Limb (tissue), 2 donors: ENCODE data around the gene LRIT3.
"Not testable (repeated sequence)": the region's sequence is repeated elsewhere in the genome, so short reads cannot be mapped to it uniquely, and the experiment has no call there.

Source experiments
- DNase-seq, 2 donors: peaks; one replicate each; pipeline ENCODE4 v3.0.0-alpha.2; 2016; ENCODE audit errors: extremely low spot score in 2 of 2

Gene LRIT3

DNA sequence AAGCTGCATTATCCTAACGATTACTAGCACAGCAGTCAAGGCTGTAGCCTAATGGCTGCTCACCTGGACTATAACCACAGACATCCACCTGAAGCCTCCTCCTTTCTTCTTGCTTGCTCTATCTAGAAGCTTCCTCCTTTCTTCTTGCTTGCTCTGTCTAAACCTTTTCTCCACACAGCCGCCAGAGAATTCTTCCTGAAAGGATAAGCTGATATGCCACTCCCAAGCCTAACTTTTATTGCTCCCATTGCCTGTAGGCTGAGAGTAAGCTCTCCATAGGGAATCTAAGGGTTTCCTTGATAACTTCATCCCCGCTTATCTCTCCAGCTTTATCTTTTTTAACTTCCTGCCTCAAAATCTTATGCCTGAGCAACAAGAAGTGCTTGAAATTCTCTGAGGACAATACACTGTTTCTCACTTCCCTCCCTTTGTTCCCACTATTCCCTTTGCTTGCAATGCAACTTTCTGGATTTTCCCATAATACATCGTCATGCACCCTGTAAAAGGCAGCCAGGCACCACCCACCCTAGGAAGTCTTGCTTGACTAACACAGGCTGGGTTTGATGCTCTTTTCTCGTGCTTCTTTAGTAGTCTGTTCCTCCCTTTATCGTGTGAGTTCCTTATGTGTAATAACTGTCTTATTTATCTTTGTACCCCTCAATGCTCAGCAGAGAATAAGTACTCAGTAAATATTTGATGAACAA, 1.4 kb upstream of the LRIT3 start:
- no peak for DNase-seq

GRCh38 chr4:109848501-109848900, 594 bp downstream of the LRIT3 start:
- DNase-seq: no peak

GRCh38 chr4:109850601-109851000, 2.7 kb downstream of the LRIT3 start:
- DNase-seq: no peak

GRCh38 chr4:109859426-109860300, 11.8 kb downstream of the LRIT3 start:
- not testable (repeated sequence) for DNase-seq

DNA sequence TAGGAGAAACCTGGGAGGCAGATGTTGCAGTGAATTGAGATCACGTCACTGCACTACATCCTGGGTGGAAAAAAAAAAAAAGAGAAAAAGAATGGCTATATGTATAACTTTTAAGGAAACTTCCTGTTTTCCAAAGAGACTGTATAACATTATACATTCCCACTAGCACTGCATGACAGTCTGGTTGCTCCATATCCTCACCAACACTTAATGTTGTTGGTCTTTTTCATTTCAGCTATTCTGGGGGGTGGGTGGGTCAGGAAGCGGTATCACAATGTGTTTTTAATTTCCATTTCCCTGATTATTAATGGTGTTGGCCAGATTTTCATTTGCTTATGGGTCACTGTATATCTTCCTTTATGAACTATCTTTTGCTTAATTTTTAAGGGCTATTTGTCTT, 13.4 kb downstream of the LRIT3 start:
- DNase-seq: no peak

- no peak for DNase-seq
Observed at GRCh38 chr4:109861916-109862511, 14.1 kb downstream of the LRIT3 start.

GRCh38 chr4:109864134-109864533, 16.2 kb downstream of the LRIT3 start:
- DNase-seq: no peak

GRCh38 chr4:109870061-109870460, 22.2 kb downstream of the LRIT3 start:
- no peak for DNase-seq

DNA sequence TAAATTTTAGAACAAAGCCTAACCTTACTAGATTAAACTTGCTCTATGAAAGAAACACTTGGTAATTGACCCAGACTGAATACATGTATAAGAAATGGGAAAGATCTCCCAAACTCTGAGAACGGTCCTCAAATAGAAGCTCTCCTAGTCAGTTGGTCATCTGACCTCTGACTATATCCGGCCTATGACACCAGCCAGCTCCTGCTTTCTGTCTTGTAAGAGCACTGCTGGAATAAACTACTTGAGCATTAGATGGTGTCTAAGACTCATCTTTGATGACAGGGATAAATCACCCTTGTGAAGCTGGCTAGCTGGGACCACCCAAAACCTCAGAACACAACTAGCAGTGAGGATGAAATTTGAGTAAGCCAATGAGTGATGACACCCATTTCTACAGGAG, 24.2 kb downstream of the LRIT3 start:
- no peak for DNase-seq

DNA sequence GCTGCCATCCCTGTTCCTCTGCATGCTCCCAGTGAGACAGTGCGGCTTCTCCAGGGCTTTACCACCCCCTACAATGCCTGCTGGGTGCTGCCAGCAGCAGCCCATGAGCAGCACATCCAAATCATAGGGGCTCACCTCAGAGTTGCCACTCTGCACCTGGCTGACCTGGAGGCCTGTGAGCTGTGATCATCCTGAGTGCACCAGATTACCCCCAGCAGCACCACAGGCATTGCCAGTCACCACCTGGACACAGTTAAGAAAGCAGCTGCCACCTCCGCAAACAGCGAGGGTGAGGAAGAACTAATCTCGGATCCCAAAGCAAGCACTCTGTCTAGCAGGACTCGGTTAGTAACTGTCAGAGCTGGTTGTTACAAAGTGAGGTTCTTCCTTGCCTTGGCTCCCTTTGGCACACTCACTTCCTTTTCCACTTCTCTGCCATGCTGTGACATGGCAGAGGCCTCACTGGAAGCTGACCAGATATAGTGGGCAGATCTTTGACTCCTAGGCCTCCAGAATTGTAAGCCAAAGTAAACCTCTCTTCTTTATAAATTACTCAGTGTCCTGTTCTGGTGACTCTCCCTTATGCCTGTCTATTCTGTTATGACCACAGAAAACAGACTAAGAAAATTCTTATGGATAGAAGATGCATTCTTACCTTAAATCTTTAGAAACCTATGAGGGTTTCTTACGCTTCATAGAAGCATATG, 25.2 kb downstream of the LRIT3 start:
- DNase-seq: no peak

DNA sequence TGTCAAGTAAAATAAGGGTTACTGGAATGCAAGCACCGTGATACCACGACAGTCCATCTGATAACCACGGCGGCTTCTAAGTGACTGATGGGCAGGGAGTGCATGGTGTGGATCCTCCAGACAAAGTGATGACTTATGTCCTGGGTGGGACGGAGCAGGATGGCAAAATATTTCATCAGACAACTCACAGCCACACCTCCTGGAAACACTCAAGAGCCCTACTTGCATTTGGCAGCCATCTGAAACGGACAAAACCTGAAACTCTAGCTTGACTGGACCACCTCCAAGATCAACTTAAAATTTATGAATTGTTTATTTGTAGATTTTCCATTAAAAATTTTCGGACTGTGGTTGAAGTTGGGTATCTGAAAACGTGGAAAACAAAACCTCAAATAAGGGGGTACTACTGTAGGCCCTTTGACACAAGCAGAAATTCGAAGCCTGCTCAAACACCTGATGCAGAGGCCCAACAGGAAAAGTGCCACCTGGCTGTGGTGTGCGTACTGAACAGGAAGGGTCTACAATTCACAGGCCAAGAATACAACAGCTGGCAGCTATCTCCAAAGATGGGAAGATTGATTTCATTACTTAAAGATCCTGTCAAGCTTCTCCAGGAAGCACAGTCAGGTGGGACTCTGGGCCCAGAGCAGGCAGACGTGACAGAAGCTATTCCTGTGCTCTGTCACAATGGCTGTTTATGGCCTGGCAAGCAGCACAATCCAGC, 26.0 kb downstream of the LRIT3 start:
- DNase-seq: no peak

DNA sequence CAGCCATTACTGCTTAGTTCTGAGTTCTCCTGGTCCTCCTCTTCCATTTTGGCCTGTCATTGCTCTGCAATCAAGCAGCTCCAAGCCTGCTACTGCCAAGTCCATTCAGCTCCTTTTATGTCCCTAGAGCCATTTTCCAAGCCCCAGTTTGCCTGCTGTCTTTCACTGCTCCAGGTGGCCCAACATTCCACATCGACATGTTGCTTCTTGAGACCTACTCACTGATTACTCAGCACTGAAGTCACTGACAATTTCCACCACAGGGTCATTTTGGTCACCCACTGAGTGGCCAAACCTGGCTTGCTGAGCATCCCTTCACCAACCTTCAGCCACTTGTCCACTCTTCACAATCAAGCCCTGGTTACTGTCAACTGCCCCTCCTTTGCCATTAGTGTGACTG, 27.2 kb downstream of the LRIT3 start:
- no peak for DNase-seq

- DNase-seq: not testable (repeated sequence)
Observed at GRCh38 chr4:109875553-109875952, 27.6 kb downstream of the LRIT3 start.

- no peak for DNase-seq
Observed at GRCh38 chr4:109876634-109877265, 28.8 kb downstream of the LRIT3 start.

DNA sequence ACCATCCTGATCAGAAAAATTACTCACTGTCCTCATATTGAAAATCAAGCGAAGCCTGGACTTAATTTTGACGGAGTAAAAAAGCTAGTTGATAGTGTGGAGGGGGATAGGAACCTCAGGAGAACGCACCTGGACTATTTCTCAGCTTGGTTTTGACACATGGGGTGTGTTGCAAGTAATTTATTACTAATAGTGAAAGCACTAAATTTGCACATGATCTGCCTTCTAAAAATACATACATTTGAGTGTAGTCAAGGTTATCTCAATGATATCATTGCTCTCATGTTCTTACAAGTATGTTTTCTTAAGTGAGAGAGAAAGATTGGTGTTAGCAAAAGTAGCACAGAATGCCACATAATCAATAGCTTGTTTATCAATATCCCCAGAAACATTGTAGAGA, 29.5 kb downstream of the LRIT3 start:
- no peak for DNase-seq

GRCh38 chr4:109878355-109878754, 30.4 kb downstream of the LRIT3 start:
- no peak for DNase-seq

DNA sequence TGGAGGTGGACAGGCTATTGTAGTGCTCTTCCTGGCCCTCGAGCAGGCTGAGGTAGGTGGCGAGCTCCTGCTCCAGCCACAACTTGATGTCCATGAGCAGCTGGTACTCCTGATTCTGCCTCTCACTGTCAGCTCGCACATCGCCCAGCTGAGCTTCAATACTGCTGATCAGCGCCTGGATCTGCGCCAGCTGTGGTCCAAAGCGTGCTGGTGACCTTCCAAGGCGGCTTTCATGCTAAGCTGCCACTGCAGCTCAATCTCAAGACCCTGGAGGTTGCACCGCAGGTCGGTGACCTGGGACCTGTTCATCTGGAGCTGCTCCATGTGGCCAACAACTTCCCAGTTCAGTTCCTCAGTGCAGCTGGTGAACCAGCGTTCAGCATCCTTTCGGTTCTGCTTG, 31.2 kb downstream of the LRIT3 start:
- no peak for DNase-seq

DNA sequence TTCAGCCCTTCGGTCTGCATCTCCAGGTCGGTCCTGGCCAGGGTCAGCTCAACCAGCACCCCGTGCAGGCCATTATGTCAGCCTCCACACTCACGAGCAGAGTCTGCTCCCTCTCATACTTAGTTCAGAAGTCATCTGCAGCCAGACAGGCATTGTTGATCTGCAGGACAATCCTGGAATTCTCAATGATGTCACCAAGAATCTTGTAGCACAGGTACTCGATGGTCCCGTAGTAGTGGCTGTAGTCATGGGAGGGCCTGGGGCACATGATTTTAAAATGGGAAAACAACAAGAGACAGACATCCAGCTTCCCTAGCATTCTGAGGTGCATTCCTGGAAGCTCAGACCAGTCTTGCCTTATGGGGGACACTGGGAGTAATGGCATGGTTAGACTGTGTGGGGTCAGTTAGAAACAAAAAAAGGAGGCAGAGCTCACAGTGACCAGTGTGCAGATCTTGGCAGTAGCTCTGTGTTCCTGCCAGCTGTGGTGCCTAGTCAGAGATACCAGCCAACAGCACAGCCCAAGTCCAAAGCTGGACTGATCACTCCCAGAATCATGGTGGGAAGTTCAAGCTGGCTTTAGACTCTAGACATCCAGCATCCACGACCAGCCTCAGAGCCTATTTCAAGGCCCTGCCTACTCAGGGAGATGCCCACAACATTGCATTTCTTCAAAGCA, 31.9 kb downstream of the LRIT3 start:
- no peak for DNase-seq

- DNase-seq: no peak
Observed at GRCh38 chr4:109886303-109886702, 38.4 kb downstream of the LRIT3 start.

GRCh38 chr4:109887071-109887470, 39.2 kb downstream of the LRIT3 start:
- DNase-seq: no peak
